ENCODE measurements around the gene TMEM132A. TPM values are rescaled to one million over a fixed set of nuclear protein-coding genes. Genes with fewer than 3 reads are reported as not detected.

The TMEM132A gene
- polyA plus RNA-seq, 2 of the 4 experiments (the other 2 are of a cell fraction), result 18.1 to 88.0 TPM

DNA sequence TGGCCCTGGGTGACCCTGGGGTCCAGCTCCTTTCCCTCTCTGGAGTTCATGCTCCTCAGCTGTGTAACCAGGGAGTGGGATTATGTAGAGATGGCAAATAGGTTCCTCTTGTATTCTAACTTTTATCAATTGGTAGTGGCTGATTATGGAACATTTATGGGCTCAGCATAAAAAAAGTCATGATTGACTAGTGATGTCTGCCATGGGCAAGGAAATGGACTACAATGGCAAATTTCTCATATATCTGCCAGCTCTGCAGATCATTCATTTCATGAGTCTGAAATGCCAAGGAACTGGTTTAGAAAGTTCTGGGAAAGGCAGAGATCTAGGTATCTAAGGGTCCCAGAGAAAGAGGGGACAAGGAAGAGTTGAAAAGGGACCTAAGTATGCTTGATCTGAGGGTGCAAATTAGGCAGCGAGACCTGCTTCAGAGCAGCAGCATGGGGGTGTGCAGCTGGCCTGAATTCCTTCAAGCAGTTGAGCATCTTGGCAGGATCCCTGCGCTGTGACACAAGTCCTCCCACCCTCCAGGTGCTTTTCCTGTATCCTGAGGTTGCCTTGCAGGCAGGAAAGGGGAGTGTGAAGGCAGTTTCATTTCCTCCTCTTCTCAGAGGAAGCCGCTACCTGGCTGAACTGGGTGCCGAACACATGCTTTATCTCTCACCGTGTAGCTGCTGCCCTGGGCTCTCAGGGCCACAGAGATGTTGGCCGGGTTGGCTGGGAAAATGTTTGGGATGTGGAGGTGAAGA, 17.3 kb downstream of the TMEM132A start (continued):
- no peak for TF ChIP-seq JUNB (IDR thresholded peaks at IDR 0.05)
- TF ChIP-seq, protein P1, sequence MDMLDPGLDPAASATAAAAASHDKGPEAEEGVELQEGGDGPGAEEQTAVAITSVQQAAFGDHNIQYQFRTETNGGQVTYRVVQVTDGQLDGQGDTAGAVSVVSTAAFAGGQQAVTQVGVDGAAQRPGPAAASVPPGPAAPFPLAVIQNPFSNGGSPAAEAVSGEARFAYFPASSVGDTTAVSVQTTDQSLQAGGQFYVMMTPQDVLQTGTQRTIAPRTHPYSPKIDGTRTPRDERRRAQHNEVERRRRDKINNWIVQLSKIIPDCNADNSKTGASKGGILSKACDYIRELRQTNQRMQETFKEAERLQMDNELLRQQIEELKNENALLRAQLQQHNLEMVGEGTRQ (IDR thresholded peaks at IDR 0.05), result no peak
- TF ChIP-seq FOSB (CRISPR knock-in tag; IDR thresholded peaks at IDR 0.05), result no peak

DNA sequence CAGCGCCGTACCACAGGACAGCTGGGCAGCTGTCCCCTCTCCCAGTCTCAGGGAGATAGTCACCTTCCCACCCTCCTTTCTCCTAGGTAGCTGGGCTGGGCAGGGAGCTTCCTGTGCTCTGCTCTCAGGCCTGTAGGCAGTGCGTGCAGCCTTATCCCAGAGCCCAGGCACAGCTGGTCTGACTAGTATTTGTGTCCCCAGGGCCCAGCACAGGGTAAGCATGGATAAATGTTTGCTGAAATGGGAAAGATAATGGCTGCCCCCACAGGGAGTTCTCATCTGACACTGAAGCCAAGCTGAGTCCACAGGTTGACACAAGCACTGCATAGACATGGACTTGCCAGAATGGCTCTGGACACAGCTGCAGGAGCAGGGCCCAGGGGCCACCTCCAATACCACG, 18.0 kb downstream of the TMEM132A start:
- ATAC-seq (no peak), DNase-seq (ENCODE audit: low read depth in 1 of 2, low spot score in 1 of 2) (no peak), FAIRE-seq (no peak)
- WGBS (ENCODE audit: missing lambda C conversion rate), result 53% methylated on average over 4 of the region's 4 CpGs
- ChIA-PET CTCF (interaction anchor here (0.8 to 4.3 kb wide), 4 partner anchors 9 to 180 kb away, joined by 3 to 10 read pairs (median 5); no protein-coding TSS in a partner anchor), POLR2A (no interaction called here)
- no peaks in the 10 kb centered on the region for H3K9me3 ChIP-seq
- H3K4me3 ChIP-seq, result no peak overlapping the region
- no peak overlapping the region for H3K27ac ChIP-seq
- no peaks in the 10 kb centered on the region for H3K4me1 ChIP-seq
- TF ChIP-seq ESRRA (IDR thresholded peaks at IDR 0.05; ENCODE audit: borderline replicate concordance, low read length) (no peak), CHD4 (IDR thresholded peaks at IDR 0.05; ENCODE audit: borderline replicate concordance) (no peak), CEBPB (IDR thresholded peaks at IDR 0.05) (no peak), SREBF2 (IDR thresholded peaks at IDR 0.05) (no peak), RFX5 (IDR thresholded peaks at IDR 0.05) (no peak), SMC3 (IDR thresholded peaks at IDR 0.05) (no peak), CHD2 (IDR thresholded peaks at IDR 0.05; ENCODE audit: low read length, partially characterized antibody) (no peak)
- TF ChIP-seq, protein P2, sequence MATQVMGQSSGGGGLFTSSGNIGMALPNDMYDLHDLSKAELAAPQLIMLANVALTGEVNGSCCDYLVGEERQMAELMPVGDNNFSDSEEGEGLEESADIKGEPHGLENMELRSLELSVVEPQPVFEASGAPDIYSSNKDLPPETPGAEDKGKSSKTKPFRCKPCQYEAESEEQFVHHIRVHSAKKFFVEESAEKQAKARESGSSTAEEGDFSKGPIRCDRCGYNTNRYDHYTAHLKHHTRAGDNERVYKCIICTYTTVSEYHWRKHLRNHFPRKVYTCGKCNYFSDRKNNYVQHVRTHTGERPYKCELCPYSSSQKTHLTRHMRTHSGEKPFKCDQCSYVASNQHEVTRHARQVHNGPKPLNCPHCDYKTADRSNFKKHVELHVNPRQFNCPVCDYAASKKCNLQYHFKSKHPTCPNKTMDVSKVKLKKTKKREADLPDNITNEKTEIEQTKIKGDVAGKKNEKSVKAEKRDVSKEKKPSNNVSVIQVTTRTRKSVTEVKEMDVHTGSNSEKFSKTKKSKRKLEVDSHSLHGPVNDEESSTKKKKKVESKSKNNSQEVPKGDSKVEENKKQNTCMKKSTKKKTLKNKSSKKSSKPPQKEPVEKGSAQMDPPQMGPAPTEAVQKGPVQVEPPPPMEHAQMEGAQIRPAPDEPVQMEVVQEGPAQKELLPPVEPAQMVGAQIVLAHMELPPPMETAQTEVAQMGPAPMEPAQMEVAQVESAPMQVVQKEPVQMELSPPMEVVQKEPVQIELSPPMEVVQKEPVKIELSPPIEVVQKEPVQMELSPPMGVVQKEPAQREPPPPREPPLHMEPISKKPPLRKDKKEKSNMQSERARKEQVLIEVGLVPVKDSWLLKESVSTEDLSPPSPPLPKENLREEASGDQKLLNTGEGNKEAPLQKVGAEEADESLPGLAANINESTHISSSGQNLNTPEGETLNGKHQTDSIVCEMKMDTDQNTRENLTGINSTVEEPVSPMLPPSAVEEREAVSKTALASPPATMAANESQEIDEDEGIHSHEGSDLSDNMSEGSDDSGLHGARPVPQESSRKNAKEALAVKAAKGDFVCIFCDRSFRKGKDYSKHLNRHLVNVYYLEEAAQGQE (IDR thresholded peaks at IDR 0.05), result no peak
- TF ChIP-seq, protein P3, sequence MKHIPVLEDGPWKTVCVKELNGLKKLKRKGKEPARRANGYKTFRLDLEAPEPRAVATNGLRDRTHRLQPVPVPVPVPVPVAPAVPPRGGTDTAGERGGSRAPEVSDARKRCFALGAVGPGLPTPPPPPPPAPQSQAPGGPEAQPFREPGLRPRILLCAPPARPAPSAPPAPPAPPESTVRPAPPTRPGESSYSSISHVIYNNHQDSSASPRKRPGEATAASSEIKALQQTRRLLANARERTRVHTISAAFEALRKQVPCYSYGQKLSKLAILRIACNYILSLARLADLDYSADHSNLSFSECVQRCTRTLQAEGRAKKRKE (CRISPR knock-in tag; IDR thresholded peaks at IDR 0.05; ENCODE audit: low read depth), result no peak
- H3K4me2 ChIP-seq, result no peak overlapping the region

DNA sequence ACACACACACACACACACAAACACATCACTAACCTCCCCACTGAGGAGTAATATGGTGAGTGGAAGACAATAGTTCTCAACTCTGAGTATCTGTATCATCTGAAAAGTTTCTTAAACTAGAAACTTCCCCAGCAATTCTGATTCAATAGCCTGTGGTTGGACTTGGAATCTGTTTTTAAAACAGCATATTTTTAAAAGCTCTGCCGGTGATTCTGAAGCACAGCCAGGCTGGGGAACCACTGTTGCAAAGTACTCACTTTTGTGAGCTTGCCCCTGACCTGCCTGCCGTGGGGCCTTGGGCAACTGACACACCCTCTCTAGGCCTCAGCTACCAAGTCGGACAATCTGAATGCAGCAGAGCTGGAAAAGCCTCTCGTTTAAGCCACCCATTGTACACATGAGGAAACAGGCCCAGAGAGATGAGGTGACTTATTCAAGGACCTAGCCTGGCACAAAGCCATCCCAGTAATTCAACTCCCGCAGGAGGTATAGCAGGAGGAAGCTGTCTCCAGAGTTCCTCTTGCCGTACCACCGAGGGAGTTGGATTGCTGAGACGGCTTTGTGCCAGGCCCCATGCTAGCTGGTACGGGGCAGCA, 18.8 kb downstream of the TMEM132A start:
- FAIRE-seq (no peak), ATAC-seq (no peak), DNase-seq (ENCODE audit: low read depth in 1 of 2, low spot score in 1 of 2) (no peak)
- H3K4me2 ChIP-seq, result no peak overlapping the region
- 60% methylated on average over 7 of the region's 9 CpGs for WGBS (ENCODE audit: missing lambda C conversion rate)
- H3K27ac ChIP-seq, result no peak overlapping the region
- H3K9me3 ChIP-seq, result no peaks in the 10 kb centered on the region
- CTCF ChIA-PET, result interaction anchor here (0.6 to 4.3 kb wide), 4 partner anchors 27 to 187 kb away, joined by 3 to 10 read pairs (median 4); no protein-coding TSS in a partner anchor
- no peaks in the 10 kb centered on the region for H3K4me1 ChIP-seq
- H3K4me3 ChIP-seq, result no peak overlapping the region
- TF ChIP-seq NR3C1 (IDR thresholded peaks at IDR 0.05) (no peak), ZFP36 (IDR thresholded peaks at IDR 0.05; ENCODE audit: borderline replicate concordance, partially characterized antibody) (no peak), TP53 (CRISPR knock-in tag; IDR thresholded peaks at IDR 0.05) (no peak), EHMT2 (IDR thresholded peaks at IDR 0.05; ENCODE audit: low read depth) (no peak), ESRRA (IDR thresholded peaks at IDR 0.05; ENCODE audit: borderline replicate concordance, low read length) (no peak), HOXA7 (CRISPR knock-in tag; IDR thresholded peaks at IDR 0.05) (no peak), FOSB (CRISPR knock-in tag; IDR thresholded peaks at IDR 0.05) (no peak)
- TF ChIP-seq, protein P1 (IDR thresholded peaks at IDR 0.05), result no peak
- POLR2A ChIA-PET, result no interaction called here

Measured in A549 (cell line).